NT2/D1 (cell line): Measurements from ENCODE around the gene LIN28B.

Experiments used
- YY1 ChIP-seq: IDR thresholded peaks from 2 replicates; pipeline ENCODE4 v1.6.1; 2011; ENCODE audit not compliant: insufficient read length, insufficient read depth
- ZNF274 ChIP-seq: IDR thresholded peaks from 2 replicates; pipeline ENCODE4 v1.6.1; 2011; ENCODE audit warnings: mild to moderate bottlenecking, low read depth, low read length

- no peak for TF ChIP-seq ZNF274
- TF ChIP-seq YY1, result no peak
These were observed 26.4 kb downstream of the LIN28B start for GRCh38 chr6:104983296-104983695.
